ENCODE results near the gene TMEM221. TPM values are rescaled to one million over a fixed set of nuclear protein-coding genes. Genes with fewer than 3 reads are reported as not detected.

Gene TMEM221
- total RNA-seq, 1 experiment from 2014 or later = 0.39 TPM

GRCh38 chr19:17424743-17425365 lies 23.6 kb downstream of the TMEM221 start:
- ChIA-PET CTCF (interaction anchor here (0.7 kb wide), 2 partner anchors 33 to 883 kb away, joined by 4 to 7 read pairs; no protein-coding TSS in a partner anchor), POLR2A (no interaction called here)
- no peaks in the 10 kb centered on the region for H3K27me3 ChIP-seq (ENCODE audit: control insufficient read depth, insufficient read depth, low read length)
- no peak overlapping the region for H3K27ac ChIP-seq (ENCODE audit: low read length)
- no peaks in the 10 kb centered on the region for H3K4me1 ChIP-seq (ENCODE audit: control insufficient read depth, insufficient read depth, low read length)
- H3K9me3 ChIP-seq (ENCODE audit: control insufficient read depth, insufficient read depth, low read depth, low read length) = no peaks in the 10 kb centered on the region
- no peak overlapping the region for H3K4me3 ChIP-seq (ENCODE audit: low read depth in 2 of 2, low read length in 2 of 2)
- no peak for TF ChIP-seq POLR2AphosphoS5 (IDR thresholded peaks at IDR 0.05; ENCODE audit: low read depth, low read length)
- no peak for TF ChIP-seq SIN3A (IDR thresholded peaks at IDR 0.05; ENCODE audit: borderline replicate concordance, insufficient read depth, low read depth, low read length)
- TF ChIP-seq REST (IDR thresholded peaks at IDR 0.05; ENCODE audit: insufficient read depth in 1 of 2, low read depth in 2 of 2, low read length in 1 of 2) = no peak
- TF ChIP-seq, protein P1, sequence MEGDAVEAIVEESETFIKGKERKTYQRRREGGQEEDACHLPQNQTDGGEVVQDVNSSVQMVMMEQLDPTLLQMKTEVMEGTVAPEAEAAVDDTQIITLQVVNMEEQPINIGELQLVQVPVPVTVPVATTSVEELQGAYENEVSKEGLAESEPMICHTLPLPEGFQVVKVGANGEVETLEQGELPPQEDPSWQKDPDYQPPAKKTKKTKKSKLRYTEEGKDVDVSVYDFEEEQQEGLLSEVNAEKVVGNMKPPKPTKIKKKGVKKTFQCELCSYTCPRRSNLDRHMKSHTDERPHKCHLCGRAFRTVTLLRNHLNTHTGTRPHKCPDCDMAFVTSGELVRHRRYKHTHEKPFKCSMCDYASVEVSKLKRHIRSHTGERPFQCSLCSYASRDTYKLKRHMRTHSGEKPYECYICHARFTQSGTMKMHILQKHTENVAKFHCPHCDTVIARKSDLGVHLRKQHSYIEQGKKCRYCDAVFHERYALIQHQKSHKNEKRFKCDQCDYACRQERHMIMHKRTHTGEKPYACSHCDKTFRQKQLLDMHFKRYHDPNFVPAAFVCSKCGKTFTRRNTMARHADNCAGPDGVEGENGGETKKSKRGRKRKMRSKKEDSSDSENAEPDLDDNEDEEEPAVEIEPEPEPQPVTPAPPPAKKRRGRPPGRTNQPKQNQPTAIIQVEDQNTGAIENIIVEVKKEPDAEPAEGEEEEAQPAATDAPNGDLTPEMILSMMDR (IDR thresholded peaks at IDR 0.05) = no peak; the same call in 1 of the 2 replicates
- TF ChIP-seq TCF7L2 (IDR thresholded peaks at IDR 0.05; ENCODE audit: low read depth, low read length) = no peak
- in situ Hi-C loops (cut with HindIII; ENCODE audit: low pct_unique_long_range_greater_than_20kb, low sequenced_read_pairs) (no loop called here), intact Hi-C loops (cut with micrococcal nuclease; ENCODE audit: unreplicated experiment) (no loop called here)
- no peak for DNase-seq (ENCODE audit: low read depth, low spot score)
- BruUV-seq (replicated peaks) = no TSS peak
- H3K36me3 ChIP-seq (ENCODE audit: control insufficient read depth, insufficient read depth, low read length) = no peaks in the 10 kb centered on the region; the same call in 1 of the 2 replicates
- ATAC-seq = peak; percentile 74

GRCh38 chr19:17423429-17424208 lies 24.8 kb downstream of the TMEM221 start:
- CTCF ChIA-PET = interaction anchor here (0.5 to 0.6 kb wide), 2 partner anchors 79 to 106 kb away, joined by 3 to 4 read pairs; no protein-coding TSS in a partner anchor
- no peak overlapping the region for H3K4me3 ChIP-seq (ENCODE audit: low read depth in 2 of 2, low read length in 2 of 2)
- no peaks in the 10 kb centered on the region for H3K9me3 ChIP-seq (ENCODE audit: control insufficient read depth, insufficient read depth, low read depth, low read length)
- H3K36me3 ChIP-seq (ENCODE audit: control insufficient read depth, insufficient read depth, low read length) = no peaks in the 10 kb centered on the region; the same call in 1 of the 2 replicates
- POLR2A ChIA-PET = no interaction called here
- no peak for DNase-seq (ENCODE audit: low read depth, low spot score)
- intact Hi-C loops (cut with micrococcal nuclease; ENCODE audit: unreplicated experiment) = no loop called here
- peaks cover 6% of the 10 kb centered on the region; the same call in 1 of the 2 replicates for H3K4me1 ChIP-seq (ENCODE audit: control insufficient read depth, insufficient read depth, low read length)
- no peak for ATAC-seq
- H3K27ac ChIP-seq (ENCODE audit: low read length) = no peak overlapping the region
- H3K27me3 ChIP-seq (ENCODE audit: control insufficient read depth, insufficient read depth, low read length) = no peaks in the 10 kb centered on the region
- in situ Hi-C loops (cut with HindIII; ENCODE audit: low pct_unique_long_range_greater_than_20kb, low sequenced_read_pairs) = no loop called here
- no peak for TF ChIP-seq TCF7L2 (IDR thresholded peaks at IDR 0.05; ENCODE audit: low read depth, low read length)
- TF ChIP-seq REST (IDR thresholded peaks at IDR 0.05; ENCODE audit: insufficient read depth in 1 of 2, low read depth in 2 of 2, low read length in 1 of 2) = no peak
- no peak for TF ChIP-seq POLR2AphosphoS5 (IDR thresholded peaks at IDR 0.05; ENCODE audit: low read depth, low read length)
- TF ChIP-seq, protein P1 (IDR thresholded peaks at IDR 0.05) = no peak
- TF ChIP-seq SIN3A (IDR thresholded peaks at IDR 0.05; ENCODE audit: borderline replicate concordance, insufficient read depth, low read depth, low read length) = no peak
- no TSS peak for BruUV-seq (replicated peaks)
